HG02852 (cell line): ENCODE measurements around the gene NEK9.
"Not testable (repeated sequence)": the region's sequence is repeated elsewhere in the genome, so short reads cannot be mapped to it uniquely, and the experiment has no call there.

Experiments
- ATAC-seq: cut with Tn5 transposase; IDR thresholded peaks from one replicate; pipeline ENCODE4 v1.9.1; 2021; ENCODE audit warnings: mild to moderate bottlenecking, moderate library complexity; ENCODE audit not compliant: unreplicated experiment

The NEK9 gene

DNA sequence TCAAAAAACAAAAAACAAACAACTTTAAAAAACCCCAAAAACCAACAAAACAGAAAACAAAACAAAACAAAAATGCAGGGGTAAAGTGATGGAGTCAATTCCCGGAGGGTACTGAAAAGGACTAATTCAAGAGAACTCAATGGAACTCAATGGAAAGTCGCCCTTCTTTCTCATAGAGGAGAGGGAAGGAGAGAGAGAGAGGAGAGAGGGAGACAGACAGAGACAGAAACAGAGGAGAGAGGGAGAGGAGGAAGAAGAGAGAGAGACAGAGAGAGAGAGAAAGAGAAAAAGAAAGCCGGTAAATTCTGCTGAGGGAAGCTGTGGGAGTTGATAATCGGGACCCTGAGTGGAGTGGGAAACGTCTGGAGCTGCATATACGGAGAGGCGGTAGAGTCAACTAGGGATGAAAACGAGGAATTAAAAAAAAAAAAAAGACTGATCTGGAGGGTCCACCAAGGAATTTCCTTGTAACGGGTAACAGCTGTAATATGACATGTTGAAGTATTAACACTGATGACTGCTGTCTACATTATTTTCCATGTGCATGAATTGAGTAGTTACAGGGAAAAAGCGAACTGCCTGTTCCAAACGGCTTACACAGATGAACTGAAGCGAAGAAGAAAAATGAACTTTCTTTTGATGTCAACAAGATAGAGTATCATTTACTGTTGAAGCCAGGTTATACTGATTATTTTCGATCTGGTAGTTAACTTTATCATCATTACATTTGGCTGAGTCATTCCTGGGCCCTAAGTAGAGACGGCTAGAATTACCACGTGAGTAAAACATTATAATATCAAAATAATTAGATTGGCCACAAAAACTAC is 58.3 kb downstream of the NEK9 start:
- no peak for ATAC-seq

DNA sequence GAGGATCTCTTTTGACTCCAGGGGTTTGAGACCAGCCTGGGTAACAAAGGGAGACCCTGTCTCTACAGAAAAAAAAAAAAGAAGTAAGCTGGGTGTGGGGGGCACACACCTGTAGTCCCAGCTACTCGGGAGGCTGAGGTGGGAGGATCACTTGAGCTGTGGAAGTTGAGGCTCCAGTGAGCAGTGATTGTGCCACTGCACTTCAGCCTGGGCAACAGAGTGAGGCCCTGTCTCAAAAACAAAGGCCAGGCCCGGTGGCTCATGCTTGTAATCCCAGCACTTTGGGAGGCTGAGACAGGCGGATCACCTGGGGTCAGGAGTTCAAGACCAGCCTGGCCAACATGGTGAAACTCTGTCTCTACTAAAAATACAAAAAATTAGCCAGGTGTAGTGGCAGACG is 59.1 kb downstream of the NEK9 start:
- ATAC-seq = not testable (repeated sequence)

DNA sequence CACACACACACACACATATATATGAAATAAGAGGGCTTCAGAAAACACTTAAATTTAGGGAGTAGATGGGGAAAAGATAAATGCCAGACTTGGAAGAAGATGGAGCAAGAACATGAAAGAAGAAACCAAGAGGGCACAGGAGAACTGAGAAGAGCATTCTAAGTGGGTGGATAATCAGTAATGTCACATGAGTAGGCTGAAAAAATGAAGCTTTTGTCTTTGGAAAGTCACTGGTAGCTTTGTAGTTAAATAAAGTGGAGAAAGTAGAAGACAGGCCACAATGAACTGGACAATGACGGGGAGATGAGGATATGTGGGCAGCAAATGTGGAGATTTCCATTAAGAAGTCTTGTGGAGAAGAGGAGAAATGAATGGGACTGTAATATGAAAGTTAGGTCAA is 59.6 kb downstream of the NEK9 start:
- ATAC-seq = no peak

DNA sequence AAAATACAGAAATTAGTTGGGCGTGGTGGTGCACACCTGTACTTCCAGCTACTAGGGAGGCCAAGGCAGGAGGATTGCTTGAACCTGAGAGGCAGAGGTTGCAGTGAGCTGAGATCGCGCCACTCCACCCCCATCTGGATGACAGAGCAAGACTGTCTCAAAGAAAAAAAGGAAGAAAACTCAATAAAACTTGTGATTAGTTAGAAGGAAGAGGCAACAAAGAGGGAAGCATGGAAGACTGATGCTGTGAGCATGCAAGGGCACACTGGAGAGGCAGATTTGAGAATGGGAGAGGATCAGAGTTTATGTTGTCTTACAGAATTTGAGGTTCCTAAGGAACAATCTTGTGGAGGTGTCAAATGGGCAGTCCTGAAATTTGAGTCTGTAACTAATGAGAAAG is 60.2 kb downstream of the NEK9 start:
- no peak for ATAC-seq

DNA sequence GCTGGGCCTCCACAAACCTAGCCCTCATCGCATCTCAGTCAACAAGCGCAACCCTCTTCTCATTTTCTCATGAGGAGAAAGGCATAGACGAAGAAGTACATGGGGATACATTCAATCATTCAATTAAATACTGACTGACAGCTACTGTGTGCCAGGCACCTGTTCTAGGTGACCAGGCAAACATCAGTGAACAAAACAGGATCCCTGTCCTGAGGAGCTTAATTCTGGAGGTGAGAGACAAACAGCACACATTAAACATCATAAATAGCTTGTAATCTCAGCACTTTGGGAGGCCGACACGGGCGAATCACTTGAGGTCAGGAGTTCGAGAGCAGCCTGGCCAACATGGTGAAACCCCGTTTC is 62.7 kb downstream of the NEK9 start:
- ATAC-seq = peak; percentile 21

DNA sequence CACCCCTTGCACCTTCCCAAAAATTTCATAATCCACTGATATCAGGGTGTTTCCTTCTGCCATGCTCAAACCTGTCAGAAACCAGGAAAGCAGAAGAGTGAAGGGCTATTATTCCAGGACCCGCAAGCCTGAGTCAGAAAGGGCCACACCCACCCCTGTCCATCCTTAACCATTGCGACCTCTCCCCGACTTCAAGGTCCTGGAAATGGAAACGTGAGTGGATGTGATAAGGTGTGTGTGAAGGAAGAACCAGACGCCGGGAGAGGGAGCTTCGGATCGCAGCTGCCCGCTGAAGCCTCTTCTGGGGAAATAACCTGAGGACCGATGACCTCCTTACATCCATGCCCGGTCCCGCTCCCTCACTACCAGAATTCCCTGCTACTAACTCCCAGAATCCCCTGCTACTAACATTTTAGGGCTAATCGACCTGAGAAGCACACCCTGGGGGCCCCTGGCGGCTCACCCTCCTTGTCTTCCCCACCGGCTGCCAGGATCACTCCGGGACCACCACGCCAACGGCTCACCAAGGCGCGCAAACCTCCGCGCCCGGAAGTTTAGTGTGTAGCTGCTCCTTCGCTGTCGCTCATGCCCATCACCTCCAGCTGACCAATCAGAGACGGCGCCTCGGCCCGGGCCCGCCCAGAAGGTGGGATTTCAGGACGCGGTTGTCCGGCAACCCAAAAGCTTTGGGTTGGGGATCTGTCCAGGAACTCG is 63.2 kb downstream of the NEK9 start, which contains the start of gene ACYP1:
Gene ACYP1, minus strand, starts transcription at position 534 of the 714 bp plus-strand sequence. Its CDS starts 471 bp downstream, at position 63.
- ATAC-seq = peak; percentile 96

DNA sequence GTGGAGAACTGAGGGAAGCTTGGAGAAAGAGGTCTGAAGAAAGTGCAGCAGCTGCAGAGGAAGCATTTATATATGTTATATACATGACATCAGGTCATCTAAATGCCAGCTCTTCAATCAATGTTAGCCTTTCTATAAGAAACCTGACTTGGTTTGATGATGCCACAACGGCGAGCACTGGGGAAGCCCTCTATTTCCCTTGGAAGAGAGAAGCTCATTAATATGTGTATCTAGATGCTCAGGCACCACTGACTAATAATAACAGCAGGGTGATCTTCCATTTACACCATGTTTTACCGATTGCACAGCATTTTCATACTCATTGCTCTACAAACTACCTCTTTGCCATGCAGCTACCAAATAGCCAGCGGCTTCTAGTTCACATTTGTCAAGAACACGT is 63.8 kb downstream of the NEK9 start:
- ATAC-seq = no peak

DNA sequence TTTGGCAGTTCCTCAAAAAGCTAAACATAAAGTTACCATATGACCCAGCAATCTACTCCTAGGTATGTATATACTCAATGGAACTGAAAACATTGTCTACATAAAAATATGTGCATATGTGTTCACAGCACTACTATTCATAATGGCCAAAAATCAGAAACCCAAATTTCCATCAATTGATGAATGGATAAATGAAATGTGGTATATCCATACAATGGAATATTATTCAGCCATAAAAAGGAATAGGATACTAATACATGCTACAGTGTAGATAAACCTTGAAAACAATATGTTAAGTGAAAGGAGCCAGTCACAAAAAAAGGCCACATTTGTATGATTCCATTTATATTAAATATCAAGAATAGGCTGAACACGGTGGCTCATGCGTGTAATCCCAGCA is 66.4 kb downstream of the NEK9 start:
- no peak for ATAC-seq

DNA sequence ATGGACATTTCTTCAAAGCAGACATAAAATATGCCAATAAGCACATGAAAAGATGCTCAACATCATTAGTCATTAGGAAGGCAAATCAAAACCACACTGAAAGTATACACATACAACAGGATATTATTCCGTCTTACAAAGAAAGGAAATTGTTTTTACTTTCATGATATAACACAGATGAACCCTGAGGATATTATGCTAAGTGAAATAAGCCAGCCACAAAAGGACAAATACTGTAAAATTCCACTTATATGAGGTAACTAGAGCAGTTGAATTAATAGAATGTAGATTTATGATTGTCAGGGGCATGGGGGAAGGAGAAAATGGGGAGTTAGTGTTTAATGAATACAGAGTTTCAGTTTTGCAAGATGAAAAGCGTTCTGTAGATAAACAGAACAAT is 67.2 kb downstream of the NEK9 start:
- ATAC-seq = no peak

DNA sequence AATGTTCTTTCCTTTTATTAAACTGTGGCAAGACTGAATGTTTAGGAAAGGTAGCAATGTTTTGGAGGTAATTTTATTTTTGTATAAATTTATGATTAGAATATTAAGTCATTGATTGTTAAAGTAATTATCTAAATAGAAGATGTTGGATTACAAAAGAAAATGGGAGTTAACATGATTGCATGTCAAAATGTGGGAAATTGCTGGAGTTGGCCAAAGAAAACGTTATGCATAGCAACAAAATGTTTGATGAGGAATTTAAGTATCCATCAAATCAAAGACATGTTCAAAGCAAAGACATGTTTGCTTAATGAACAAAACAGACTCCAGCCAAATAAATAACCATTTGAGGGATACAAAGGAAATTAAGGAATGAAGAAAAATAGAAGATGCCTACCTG is 72.4 kb downstream of the NEK9 start:
- no peak for ATAC-seq

DNA sequence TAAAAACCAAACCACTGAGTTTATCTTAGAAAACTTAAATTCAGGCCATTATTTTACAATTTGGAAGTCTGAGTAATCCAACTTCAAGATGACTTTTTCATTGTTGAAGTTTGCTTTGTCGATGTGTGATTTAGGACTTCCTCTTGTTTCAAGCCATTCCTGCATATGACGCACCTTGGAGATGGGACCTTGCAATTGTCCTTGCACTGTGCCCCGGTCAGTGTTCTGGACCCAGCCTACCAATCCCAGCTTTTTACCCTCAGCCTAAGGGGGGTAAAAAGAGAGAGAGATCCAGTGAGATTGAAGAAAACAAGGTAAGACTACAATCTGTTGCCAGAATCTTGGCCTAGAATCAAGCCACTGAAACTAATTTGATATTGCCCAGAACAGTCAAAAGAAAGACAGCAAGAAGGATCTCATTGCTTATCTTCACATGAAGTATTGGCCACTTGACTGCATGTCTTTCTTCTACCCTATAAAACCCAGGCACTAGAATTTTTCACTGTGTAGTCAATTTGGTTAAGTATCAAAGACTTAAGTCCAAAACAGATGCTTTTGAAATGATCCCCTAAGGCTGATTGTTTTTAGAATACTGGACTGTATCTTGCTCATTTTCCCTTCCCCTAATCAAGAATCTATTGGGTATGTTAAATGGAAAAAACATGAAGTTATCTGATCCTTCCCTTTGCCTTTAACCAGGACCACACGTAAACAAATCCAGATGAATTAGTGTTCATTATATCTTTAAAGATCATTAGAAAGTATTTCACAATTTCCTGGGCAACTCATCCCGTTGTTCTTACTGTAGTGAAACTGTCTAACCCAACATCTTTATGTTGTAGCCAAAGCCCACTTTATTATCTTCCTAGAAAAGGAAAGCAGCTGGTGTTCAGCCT is 73.2 kb downstream of the NEK9 start:
- ATAC-seq = no peak

DNA sequence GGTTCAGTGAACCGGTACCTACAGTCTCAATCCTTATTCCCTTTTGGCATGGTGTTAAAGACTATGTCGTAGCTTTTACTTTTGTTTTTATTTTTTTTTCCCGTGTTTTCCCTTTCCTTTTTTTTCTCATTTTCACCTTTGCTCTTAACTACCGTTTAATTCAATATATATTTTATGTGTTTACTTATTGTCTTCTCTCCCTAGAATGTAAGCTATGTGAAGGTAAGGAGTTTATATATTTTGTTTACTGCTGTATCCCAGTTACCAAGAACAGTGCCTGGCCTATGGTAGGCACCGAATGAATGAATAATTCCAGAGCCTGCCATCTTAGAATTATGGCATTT is 75.3 kb downstream of the NEK9 start:
- no peak for ATAC-seq

DNA sequence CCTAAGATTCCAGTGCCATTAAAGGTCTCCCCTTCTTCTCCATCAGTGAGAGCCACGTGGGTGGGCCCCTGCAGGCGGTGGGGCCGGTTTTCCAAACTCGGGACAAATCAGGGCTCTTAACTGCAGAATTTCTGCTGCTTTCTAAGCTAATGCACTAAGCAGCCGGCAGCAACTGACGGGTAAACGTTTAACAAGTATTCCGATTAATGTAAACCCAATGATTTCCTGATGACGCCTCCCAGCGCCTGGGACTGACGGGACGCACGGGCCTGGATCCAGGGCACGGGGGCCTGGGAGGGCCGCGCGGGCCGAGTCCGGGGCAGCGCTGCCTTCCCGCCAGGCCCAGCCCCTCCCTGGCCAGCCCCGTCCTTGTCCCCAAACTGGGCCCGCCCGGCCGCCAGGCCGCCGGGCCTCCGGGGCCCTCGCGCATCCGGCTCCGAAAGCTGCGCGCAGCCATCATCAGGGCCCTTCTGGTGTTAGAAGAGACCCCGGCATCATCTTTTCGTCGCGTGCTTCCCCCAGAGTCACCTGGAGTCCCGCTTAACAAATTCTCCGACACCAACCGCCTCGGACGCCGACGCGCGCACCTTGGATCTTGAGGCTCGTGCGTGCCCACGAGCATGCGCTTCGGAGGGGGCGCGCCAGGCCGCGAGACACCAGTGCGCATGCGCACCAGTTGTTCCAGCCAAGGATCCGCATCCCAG is 75.8 kb downstream of the NEK9 start, which contains the start of gene MLH3:
Gene MLH3, minus strand, starts transcription at position 616 of the 704 bp plus-strand sequence. CDS start 1,812 bp downstream, outside the sequence.
- peak; percentile 67 for ATAC-seq

DNA sequence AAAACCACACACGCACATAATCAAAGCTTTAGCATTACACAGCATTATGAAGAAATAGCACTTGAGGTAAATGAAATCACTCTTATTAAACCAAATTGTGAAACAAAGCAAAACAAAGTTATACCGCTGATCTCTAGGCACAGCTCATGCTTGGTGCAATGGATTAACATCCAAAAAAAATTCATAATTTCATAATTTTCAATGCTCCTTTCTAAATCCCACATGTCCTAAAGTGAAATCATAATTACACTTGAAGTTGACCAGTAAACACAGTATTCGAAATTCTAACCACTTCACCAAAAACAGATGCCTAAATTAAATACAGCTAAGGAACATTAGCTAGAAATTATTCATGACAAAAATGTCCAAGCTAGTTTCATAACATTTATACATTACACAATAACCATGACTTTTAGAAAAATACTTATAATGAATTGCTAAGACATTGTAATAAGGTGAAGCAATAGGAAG is 77.1 kb downstream of the NEK9 start:
- ATAC-seq = no peak

DNA sequence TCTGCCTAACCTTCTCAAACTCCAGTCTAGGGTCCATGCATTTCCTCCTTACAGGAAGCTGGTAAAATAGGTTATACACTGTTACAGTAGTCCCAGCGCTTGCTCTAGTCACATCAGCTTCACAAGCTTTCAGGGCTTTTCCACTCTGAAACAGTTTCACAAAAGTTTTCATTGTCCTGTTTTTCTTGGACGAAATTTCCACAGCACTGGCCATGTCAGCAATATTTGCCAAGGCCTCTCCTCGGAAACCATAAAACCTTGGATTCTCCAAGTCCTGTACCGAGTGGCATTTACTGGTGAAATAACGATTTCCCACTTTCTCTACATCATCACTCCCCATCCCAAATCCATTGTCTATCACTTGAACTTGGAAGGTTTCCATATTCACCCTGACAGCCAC is 77.7 kb downstream of the NEK9 start:
- no peak for ATAC-seq

DNA sequence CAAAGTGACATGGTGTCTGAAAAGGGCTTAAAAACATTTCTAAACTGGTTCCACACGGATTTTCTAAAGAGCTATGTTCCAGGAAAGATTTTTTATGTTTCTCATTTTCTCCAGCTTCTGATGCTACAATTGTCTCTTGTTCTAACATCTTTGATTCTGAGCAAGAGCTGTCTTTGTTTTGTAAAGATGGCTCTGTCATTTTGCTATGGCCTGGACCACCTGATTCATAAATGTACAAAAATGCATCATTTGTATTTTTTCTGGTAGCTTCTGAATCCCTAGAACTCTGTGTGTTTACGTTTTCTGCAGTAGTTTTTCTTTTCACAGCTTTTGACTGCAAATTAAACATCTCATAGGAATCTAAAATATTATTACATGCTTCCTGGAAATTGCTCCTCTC is 78.7 kb downstream of the NEK9 start:
- no peak for ATAC-seq

DNA sequence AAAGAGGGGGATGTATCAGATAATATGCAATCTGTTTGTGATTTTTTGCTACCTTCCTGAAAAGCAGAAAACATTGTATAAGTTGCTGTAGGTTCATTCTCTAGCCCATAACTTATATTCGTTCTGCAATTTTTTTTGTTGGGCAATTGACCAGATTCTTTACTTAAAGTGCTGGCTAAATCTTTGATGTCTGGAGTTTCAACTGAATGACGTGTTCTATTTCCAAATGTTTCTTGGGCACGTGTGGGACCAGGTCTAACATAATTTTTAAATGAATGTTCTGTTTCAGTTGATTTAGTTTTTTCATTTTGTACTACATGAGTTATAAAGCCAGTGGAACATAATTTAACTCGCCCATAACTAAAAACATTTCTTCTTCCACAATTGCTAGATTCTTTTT is 79.3 kb downstream of the NEK9 start:
- no peak for ATAC-seq

DNA sequence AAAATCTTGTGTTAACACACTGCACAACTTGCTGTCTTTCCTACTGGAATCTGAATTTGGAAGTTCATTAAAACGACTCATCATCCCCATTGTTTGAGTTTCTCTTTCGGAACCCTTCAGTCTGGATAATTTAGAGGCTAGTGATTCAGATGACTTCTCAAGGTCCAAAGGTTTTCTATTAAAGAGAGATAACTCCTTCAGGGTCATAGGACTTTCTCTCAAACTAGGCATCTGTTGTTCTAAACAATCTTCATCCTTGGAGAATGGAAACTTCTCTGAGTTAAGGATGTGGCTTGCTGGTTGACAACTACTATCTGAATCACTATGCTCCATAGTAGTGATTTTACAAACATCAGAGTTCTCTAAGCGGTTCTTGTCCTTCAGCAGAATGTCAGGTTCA is 79.9 kb downstream of the NEK9 start:
- ATAC-seq = no peak

DNA sequence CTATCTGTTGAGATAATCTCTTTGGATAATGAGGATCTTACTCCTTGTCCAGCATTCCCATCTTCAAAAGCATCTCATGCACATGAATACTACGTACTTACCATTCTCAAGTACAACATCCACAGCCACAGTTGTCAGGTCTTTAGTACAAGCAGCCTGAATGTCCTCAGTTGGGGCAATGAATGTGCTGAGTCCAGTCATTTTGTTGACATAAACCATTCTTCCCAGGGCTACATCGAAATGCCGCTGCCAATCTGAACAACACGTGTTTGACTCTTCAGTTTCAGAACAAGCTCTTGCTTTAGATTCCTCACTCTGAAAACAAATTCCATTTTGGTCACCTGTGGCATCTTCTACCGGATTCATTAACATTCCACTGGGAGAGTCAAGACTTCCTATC is 80.6 kb downstream of the NEK9 start:
- no peak for ATAC-seq

DNA sequence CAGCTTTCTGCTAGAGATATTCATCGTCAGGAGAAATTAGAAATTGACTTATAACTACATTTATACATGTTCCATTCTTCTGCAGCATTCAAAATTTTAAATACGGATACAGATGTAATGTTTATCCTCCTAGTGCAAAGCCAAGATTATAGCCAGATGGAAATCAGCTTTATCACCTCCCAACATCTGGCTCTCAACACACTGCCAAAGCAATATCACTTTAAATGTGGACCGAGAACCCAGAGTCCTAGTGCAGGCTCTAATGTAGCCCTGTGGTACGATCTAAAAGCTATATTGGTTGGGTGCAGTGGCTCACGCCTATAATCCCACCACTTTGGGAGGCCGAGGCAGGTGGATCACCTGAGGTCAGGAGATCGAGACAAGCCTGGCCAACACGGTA is 82.1 kb downstream of the NEK9 start:
- no peak for ATAC-seq

DNA sequence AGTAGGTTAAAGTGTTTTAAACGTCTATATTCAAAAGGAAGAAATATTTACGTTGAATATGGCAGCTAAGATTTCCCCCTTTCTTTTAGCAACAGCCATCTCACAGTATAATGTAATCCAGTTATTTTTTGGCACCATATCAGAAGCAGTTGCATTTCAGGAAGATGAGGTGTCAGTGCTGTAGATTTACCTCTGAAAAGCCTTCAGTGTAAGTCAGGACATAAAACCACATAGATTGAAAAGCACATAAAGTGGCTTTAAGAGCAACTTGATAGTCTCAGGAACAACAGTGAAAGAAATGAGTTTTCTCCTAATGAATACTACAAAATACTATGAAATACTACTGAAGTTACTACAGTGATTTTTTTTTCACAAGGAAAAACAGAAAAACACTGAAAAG is 82.5 kb downstream of the NEK9 start:
- no peak for ATAC-seq
